SH-SY5Y (cell line): ENCODE measurements around the gene SERINC4.

Experiments used
- GATA2 ChIP-seq: IDR thresholded peaks from 2 replicates; pipeline ENCODE4 v1.6.1; 2011; ENCODE audit warnings: mild to moderate bottlenecking, low read depth, low read length
- GATA3 ChIP-seq: IDR thresholded peaks from 2 replicates; pipeline ENCODE4 v1.6.1; 2011; ENCODE audit warnings: low read depth, mild to moderate bottlenecking, low read length, moderate library complexity

- TF ChIP-seq GATA2 (no peak), GATA3 (no peak)
Measured at GRCh38 chr15:43824302-43825246, 24.6 kb upstream of the SERINC4 start, which contains the start of gene MFAP1.
